HG03571 (cell line): ENCODE results near the gene MRTFA.
"Not testable (repeated sequence)": the region's sequence is repeated elsewhere in the genome, so short reads cannot be mapped to it uniquely, and the experiment has no call there.

Experiments used
- ATAC-seq: cut with Tn5 transposase; IDR thresholded peaks from one replicate; pipeline ENCODE4 v1.9.1; 2021; ENCODE audit not compliant: unreplicated experiment

The MRTFA gene

DNA sequence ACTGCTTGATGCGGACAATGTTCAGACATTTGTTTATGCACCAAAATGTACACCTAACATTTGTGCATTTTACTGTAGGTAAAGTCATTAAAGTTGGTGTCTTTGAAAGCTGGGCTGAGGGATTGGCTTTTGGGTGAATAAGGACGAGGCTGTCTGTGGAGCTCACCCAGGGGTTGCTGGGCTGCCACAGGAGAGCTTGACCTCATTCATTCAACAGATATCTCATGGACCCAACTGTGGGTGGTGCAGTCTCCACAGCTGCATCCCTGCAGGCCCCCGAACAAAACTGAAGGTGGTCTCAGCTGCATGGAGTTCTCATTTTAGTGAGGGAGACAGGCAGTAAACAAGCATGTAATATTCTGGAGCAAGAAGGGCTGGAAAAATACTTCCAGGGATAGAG, 233.4 kb downstream of the MRTFA start:
- no peak for ATAC-seq

DNA sequence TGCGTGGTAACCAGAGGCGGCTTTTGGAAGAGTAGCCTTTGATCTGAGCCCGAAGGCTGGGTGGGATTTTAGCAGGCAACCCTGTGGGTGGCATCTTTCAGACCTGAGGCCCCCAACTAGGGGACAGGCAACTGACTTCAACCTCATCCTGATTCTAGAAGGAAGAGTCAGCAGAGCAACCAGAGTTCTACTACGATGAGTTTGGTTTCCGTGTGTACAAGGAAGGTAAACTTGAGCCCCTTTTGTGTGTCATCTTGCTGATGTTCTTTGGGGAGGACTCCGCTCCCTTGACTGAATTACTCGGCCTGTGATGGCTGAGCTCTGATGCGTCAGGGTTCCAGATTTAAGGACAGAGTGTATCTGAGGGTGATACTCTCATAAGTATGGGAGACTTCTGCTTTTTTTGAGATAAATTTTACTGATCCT, 234.5 kb downstream of the MRTFA start:
- ATAC-seq = no peak

DNA sequence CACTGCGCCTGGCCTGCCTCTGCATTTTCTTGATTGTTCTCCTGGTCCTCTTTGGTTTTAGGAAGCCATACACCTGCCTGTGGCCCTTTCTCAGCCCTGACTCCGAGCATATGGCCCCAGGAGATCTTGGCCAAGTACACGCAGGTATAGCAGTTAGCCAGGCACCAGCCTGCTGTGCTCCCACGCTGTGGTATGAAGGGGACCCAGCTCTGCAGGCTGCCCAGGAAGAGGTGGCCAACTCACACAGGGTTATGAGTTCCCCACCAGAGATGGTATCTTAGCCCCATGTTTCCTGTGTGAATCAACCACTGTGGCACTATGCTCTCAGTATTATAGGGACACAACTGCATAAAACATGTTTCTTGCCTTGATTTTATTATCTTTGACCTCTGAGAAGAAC, 235.0 kb downstream of the MRTFA start:
- ATAC-seq = no peak

DNA sequence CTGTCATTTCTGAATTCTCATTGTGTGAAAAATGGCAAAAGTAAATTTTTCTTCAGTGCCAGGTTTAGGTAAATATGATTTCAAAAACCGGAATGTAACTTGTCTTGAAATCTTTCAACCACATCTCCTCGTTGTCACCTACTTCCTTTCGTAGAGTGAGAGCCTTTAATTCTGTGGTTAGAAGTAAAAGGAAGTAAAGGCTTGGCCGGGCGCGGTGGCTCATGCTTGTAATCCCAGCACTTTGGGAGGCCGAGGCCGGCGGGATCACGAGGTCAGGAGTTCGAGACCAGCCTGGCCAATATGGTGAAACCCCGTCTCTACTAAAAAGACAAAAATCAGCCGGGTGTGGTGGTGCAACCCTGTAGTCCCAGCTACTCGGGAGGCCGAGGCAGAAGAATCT, 236.4 kb downstream of the MRTFA start:
- ATAC-seq = no peak

DNA sequence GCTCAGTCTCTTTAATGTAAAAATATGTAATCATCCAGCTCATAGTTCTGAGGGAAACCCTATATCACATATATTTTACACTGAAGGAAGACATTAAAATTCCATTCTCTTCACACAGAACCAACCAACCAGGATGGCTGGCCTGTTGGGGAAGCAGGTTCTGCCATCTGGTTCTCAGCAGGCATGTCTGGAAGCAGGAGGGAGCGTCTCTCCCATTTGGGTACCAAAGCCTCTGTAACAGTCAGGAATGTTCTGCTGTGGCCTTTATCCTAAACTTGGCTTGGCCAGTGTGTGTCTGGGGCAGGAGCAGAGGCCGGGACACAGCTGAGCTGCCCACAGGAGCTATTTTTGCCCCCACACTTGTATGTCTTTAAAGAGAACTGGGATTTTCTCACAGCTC, 236.9 kb downstream of the MRTFA start:
- no peak for ATAC-seq

DNA sequence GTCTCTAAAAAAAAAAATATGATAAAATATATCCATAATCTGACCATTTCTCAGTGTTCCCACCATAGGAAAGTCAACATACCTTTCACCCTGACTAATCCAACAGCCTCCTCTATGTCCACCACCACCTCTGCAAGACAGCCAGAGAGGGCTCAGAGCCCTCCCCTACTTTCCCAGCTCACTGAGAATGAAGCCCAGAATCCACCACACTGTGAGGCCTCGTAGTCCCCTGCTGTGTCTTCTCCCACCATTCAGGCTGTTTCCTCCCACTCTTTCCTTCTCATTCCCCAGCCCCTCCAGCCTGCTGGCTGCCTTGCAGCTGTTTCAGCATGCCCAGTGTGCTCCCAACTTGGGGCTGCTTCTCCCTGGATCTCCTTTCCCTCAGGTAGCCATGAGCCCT, 239.1 kb downstream of the MRTFA start:
- ATAC-seq = no peak

DNA sequence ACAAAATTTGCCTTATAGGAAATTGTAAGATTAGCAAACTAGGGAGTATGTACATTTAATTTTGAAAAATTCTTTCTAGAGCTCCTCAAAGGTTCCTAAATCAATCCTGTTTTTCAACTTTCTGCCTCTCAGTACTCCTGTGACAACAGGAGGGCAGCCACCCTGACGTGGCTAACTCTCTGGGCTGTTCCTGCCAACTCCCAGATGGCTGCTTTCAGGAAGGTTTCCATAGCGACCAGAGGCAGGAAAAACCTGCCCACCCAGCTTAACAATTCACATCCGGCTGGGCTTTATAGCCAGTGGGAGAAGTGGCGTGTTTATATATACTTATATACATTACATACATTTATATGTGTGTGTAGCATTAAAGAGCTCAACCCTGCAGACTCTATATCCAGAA, 239.6 kb downstream of the MRTFA start:
- no peak for ATAC-seq

DNA sequence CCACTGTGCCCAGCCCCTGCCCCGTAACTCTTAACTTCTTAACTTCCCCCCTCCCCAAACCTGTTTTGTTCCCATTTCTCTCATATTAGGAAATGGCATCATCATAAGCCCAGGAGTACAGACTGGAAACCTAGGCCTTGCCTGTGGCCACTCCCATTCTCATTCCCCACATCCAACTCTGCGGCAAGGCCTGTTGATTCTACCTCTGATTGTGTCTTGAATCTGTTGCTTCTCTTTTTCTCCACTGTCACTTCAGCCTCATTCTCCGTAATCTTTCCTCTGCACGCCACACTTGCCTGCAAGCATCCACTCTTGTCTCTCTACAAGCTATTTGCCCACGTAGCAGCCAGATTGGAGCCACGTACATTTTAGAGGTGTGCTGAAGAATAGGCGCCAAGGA, 240.9 kb downstream of the MRTFA start:
- no peak for ATAC-seq

DNA sequence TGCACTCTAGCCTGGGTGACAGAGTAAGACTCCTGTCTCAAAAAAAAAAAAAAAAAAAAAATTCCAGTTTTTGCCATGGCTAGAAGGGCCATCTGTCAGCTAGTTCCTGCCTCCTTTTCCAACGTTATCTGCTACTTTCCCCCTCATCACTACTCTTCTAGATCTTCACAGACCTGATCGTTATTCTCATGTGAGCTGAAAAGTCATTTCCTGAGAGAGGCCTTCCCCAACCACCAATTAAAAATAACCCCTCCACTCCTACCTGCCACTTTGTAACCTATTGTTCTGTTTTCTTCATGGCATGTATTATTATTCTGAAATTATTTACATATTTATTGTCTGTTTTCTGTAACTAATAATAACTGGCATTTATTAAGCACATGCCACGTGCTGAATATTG, 241.9 kb downstream of the MRTFA start:
- ATAC-seq = no peak

DNA sequence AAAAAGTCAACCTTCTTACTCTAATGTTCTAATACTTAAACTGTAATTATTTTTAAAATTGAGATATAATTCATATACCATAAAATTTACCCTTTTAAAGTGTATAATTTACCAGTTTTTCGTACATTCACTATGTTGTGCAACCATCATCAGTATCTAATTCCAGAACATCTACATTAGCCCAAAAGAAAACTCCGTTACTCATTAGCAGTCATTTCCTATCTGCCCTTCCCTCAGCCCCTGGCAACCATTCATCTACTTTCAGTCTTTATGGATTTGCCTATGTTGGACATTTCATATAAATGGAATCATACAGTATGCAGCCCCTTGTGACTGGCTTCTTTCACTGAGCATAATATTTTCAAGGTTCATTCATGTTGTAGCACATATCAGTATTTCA, 243.9 kb downstream of the MRTFA start:
- ATAC-seq = no peak

DNA sequence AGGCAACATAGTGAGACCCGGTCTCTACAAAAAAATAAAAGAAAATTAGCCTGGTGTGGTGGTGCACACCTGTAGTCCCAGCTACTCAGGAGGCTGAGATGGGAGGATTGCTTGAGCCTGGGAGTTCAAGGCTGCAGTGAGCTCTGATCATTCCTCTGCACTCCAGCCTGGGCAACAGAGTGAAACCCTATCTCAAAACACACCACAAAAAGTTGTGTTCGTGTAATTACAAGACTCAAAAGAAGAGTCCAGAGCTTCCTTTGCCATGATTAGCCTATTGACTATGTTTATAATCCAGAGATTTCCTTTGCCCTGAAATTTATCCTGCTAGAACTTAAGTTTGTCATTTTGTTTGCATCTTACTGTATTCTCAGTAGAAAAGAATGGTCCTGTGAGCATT, 245.1 kb downstream of the MRTFA start:
- ATAC-seq = no peak

DNA sequence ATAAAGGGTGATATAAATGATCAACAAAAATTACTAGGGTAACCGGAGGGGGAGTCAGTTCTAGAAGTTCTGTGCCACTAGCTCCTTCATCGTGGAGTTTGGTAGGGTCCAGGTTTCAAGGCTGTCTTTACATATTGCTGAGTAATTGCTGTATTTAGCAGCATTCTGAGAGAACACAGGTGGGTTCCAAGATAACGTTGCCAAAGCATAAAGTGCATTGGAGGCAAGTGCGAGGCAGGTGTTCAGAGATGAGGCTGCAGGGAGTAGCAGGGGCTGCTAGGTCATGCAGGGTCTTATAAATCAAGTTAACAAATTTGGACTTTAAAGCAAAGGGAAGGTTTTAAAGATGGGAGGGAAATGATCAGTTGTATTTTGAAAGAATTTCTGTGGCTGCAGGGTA, 248.3 kb downstream of the MRTFA start:
- ATAC-seq = no peak

DNA sequence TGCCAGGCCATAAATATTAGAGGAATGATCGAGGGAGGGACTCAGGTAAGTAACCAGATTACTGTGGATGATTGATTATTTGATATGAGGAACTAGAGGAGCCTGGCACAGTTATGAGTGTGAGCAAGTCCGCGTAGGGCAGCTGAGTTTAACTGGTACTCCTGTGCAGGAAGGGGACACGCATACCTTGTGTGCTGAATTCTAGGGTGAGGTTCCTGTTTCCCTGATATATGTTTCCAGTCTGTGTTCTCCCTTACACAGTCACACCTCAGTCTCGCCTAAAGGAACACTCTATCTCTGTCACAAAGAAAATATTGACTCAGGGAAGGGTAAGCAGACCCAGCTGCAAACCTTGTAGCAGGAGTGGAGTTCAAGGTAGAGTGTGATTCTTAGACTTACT, 248.8 kb downstream of the MRTFA start:
- no peak for ATAC-seq

DNA sequence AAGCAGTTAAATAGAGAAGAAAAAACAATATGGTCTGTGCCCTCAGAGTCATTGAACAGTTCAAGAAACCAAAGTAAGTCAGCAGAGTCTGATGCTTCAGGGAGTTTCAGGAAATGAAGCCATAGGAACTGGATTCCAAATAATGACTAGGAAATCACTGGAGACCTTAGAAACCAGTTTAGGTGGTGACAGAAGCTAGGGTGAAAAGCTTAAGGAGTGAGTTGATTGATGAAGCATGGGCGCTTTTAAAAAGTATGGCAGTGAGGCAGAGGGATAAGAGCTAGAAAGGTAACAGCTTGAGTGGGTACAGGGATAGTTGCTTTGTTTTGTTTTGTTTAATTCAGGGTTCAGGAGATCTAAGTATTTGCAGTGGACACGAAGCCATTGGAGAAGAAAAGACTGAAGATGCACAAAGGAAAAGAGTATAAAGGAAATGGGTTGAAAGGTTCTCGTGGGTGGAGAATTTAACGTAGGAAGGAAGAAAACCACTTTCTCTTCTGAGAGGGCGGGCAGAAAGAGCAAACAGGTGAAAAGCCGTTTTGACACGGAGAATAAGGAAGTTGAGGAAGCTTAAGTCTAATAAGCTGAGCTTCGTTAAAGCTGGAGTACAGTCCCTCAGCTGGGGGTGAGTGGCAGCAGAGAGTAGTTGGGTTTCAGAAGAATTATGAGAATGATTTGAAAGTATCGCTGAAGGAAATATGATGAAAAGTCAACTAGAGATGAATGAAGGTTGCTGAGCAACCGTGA, 251.3 kb downstream of the MRTFA start:
- no peak for ATAC-seq

DNA sequence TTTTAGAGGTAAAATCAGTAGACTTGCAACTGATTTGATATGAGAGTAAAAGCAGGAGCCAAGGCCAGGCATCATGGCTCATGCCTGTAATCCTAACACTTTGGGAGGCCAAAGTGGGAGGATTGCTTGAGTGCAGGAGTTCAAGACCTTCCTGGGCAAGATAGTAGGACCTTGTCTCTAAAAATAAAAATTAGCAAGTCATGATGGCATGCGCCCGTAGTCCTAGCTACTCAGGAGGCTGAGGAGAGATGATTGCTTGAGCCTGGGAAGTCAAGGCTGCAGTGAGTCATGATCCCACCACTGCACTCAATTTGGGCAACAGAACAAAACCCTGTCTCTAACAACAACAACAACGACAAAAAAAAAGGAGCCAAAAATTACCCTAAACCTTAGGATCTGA, 252.6 kb downstream of the MRTFA start:
- ATAC-seq = no peak

DNA sequence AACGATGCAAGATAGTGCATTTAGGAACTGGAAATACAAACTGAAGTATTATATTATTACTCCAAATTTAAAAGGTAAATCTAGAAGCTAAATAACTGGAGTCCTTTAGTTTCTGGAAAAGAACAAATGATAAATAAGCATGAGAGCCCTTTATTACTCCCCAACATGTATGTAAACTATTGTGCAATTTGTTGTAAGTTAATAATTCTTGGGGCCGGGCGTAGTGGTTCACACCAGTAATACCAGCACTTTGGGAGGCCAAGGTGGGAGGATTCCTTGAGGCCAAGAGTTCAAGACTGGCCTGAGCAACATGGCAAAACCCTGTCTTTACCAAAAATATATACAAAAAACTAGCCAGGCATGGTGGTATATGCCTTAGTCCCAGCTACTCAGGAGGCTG, 255.1 kb downstream of the MRTFA start:
- ATAC-seq = no peak

DNA sequence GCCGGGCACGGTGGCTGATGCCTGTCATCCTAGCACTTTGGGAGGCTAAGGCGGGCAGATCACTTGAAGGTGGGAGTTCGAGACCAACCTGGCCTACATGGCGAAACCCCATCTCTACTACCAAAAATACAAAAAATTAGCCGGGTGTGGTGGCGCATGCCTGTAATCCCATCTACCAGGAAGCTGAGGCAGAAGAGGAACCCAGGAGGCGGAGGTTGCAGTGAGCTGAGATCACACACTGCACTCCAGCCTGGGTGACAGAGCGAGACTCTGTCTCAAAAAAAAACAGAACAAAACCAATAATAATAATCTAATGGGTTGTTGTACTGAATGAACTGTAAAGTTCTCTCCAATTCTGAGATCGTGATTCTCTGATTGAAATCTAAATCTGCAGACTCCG, 258.1 kb downstream of the MRTFA start:
- ATAC-seq = not testable (repeated sequence)

DNA sequence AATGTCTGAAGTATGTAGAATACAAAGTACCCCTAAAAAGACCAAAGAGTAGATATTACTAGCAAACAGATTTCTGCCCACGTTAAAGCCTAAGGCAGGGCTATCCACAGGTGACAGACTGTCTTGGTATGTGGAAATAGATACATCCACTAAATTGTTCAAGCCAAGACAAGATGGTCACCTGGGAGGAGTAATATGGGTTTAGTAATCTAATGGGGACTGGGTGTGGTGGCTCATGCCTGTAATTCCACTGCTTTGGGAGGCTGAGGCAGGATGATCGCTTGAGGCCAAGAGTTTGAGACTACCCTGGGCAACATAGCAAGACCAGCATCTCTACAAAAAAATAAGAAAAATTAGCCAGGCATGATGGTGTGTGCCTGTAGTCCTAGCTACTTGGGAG, 258.6 kb downstream of the MRTFA start:
- no peak for ATAC-seq

DNA sequence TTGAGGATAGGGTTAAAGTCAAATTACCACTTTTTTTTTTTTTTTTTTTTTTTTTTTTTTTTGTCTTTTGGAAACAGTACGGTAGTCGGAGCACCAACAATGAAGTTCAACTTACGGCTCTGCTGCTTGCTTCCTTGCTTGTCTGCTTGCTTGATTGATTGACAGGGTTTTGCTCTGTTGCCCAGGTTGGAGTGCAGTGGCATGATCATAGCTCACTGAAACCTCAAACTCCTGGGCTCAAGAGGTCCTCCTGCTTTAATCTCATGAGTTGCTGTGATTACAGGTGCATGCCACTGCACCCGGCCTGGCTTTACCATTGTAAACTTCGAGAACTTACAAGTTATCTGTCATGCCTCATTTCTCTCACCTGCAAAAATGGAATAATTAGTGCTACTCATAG, 260.4 kb downstream of the MRTFA start:
- ATAC-seq = no peak

DNA sequence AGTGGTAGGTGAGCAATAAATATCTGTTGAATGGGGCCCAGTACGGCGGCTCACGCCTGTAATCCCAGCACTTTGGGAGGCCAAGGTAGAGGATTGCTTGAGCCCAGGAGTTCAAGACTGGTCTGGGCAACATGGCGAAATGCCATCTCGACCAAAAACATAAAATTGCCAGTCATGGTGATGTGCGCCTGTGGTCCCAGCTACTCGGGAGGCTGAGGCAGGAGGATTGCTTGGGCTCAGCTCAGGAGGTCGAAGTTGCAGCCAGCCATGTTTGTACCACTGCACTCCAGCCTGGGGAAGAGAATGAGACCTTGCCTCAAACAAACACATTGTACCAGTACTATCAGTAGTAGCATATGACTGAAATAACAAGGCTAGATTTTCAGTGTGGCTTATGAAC, 262.0 kb downstream of the MRTFA start:
- ATAC-seq = no peak

DNA sequence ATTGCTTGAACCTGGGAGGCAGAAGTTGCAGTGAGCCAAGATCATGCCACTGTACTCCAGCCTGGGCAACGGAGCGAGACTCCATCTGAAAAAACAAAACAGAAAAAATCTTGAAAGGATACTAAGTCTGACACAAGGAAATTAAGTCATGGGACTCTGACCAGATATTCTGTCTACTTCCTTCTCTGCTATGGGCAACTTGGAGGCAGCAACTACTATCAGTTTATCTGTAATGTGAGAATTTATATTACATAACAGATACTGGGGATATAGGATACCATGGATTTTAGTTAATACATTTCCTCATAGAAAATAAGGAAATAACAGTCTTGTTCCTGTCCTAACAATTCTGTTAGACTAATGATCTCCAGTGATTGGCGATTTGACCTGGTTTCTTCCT, 267.7 kb downstream of the MRTFA start:
- ATAC-seq = no peak

DNA sequence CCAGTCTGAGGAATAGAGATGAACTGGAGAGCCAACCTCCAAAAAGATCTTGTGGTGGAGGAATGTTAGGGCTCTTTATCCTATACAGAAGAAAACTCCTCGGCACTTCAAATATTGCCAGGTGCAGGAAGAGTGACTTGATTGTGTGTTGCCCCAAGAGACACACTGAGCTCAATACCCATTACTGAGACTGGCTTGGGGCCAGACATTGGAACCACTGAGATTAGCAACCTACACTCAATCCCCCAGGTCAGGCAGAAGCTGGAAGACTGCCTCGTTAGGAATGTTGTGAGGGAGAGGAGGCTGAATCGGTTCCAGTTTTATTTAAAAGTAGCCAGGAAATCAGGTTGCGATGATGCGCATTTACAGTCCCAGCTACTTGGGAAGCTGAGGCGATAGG, 268.5 kb downstream of the MRTFA start:
- ATAC-seq = no peak

DNA sequence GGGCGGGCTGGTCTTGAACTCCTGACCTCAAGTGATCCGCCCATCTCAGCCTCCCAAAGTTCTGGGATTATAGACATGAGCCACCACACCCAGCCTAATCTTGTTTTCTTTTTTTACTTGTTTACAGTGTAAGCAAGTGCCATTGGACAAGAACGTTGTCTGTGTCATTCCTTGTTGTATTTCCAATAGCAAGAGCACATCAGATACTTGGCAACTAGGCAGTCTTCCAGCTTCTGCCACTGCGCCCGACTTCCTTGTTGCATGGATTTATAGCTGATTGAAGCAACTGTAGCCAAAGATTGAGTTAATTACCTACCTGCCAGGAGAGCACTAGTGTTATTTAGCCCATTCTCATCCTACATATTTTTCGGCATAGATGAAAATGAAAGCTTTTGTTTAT, 269.2 kb downstream of the MRTFA start:
- ATAC-seq = no peak
